Astrocyte (in vitro differentiated cells and primary cell): Measurements from ENCODE around the gene RILPL1.

Source experiments
- CTCF ChIP-seq: IDR thresholded peaks from 2 replicates; pipeline ENCODE4 v1.5.1; 2011; ENCODE audit warnings: low read depth, mild to moderate bottlenecking, inconsistent platforms, low read length, moderate library complexity; ENCODE audit not compliant: insufficient read depth
- EZH2 ChIP-seq: IDR thresholded peaks from 2 replicates; pipeline ENCODE4 v1.6.1; 2012; ENCODE audit warnings: mild to moderate bottlenecking, low read length, inconsistent platforms; ENCODE audit not compliant: insufficient read depth

- TF ChIP-seq CTCF (no peak), EZH2 (no peak)
Observed at GRCh38 chr12:123494124-123494851, 39.2 kb downstream of the RILPL1 start.
